GM23338 (cell line): ENCODE results near the gene NME4. TPM values are rescaled to one million over a fixed set of nuclear protein-coding genes. Genes with fewer than 3 reads are reported as not detected.

ENCODE experiments used
- ATAC-seq: fragments of 200-7000 bp; cut with Tn5 transposase; 3 replicates; pipeline ENCODE4 v1.9.1; 2020
- DNase-seq: peaks from one replicate; pipeline ENCODE4 v3.0.0-alpha.2; 2015; ENCODE audit warnings: low spot score
- H2AFZ ChIP-seq: fragments of 200-600 bp; sonication (generic); 2 replicates; pipeline ENCODE4 v1.8.0; 2016; ENCODE audit warnings: antibody characterized with exemption, mild to moderate bottlenecking, moderate library complexity
- H3F3A ChIP-seq: fragments of 200-600 bp; sonication (generic); replicated peaks from 2 replicates; pipeline ENCODE4 v1.8.0; 2017; ENCODE audit warnings: antibody characterized with exemption, mixed run types, low read depth
- H3K27ac ChIP-seq: fragments of 200-600 bp; sonication (generic); 2 replicates; pipeline ENCODE4 v1.6.1; 2016; ENCODE audit warnings: low read depth
- H3K27me3 ChIP-seq: fragments of 200-600 bp; sonication (generic); 2 replicates; pipeline ENCODE4 v1.8.0; 2016; ENCODE audit warnings: mild to moderate bottlenecking, mixed run types, moderate library complexity; ENCODE audit not compliant: insufficient read depth
- H3K36me3 ChIP-seq: fragments of 200-600 bp; sonication (generic); 2 replicates; pipeline ENCODE4 v1.8.0; 2016; ENCODE audit warnings: mild to moderate bottlenecking; ENCODE audit not compliant: insufficient read depth
- H3K4me1 ChIP-seq: fragments of 200-600 bp; sonication (generic); 2 replicates; pipeline ENCODE4 v1.8.0; 2016; ENCODE audit warnings: mild to moderate bottlenecking, moderate library complexity; ENCODE audit not compliant: insufficient read depth
- H3K4me2 ChIP-seq: fragments of 200-600 bp; sonication (generic); 2 replicates; pipeline ENCODE4 v1.7.1; 2017; ENCODE audit warnings: mixed run types
- H3K4me3 ChIP-seq: fragments of 200-600 bp; sonication (generic); 2 replicates; pipeline ENCODE4 v1.6.1; 2016; ENCODE audit warnings: mixed run types
- H3K79me2 ChIP-seq: fragments of 200-600 bp; sonication (generic); replicated peaks from 2 replicates; pipeline ENCODE4 v1.8.0; 2017; ENCODE audit warnings: mild to moderate bottlenecking; ENCODE audit not compliant: insufficient read depth
- H3K9me2 ChIP-seq: fragments of 200-600 bp; sonication (generic); 2 replicates; pipeline ENCODE4 v1.8.0; 2017; ENCODE audit not compliant: insufficient read depth
- H4K20me1 ChIP-seq: fragments of 200-600 bp; sonication (generic); replicated peaks from 2 replicates; pipeline ENCODE4 v1.8.0; 2017; ENCODE audit warnings: mild to moderate bottlenecking; ENCODE audit not compliant: insufficient read depth
- H3K27ac Mint-ChIP-seq: 2 replicates; pipeline ENCODE4 v1.8.0; 2020; ENCODE audit warnings: inconsistent platforms, mild to moderate bottlenecking, moderate library complexity, mixed read lengths
- H3K27me3 Mint-ChIP-seq: 3 replicates; pipeline ENCODE4 v1.8.0; 2022; ENCODE audit warnings: low read depth, mild to moderate bottlenecking, moderate library complexity, mixed read lengths, inconsistent platforms; ENCODE audit not compliant: insufficient read depth, poor library complexity
- H3K36me3 Mint-ChIP-seq: 3 replicates; pipeline ENCODE4 v1.8.0; 2021; ENCODE audit warnings: low read depth, mild to moderate bottlenecking, inconsistent platforms, moderate library complexity, mixed read lengths
- H3K4me1 Mint-ChIP-seq: 3 replicates; pipeline ENCODE4 v1.8.0; 2020; ENCODE audit warnings: mild to moderate bottlenecking, inconsistent platforms, mixed read lengths
- H3K4me3 Mint-ChIP-seq: 3 replicates; pipeline ENCODE4 v1.8.0; 2021; ENCODE audit warnings: moderate library complexity, mild to moderate bottlenecking, inconsistent platforms, mixed read lengths
- H3K9me3 Mint-ChIP-seq: 3 replicates; pipeline ENCODE4 v1.8.0; 2020; ENCODE audit warnings: moderate library complexity, mild to moderate bottlenecking, inconsistent platforms, mixed read lengths
- POLR2AphosphoS5 ChIP-seq: IDR thresholded peaks from 2 replicates; pipeline ENCODE4 v1.6.1; 2016; ENCODE audit warnings: antibody characterized with exemption, low read depth
- polyA plus RNA-seq: library from polyadenylated mRNA; unstranded; fragments of >200 nt; fragmentation: Nextera tagmentation; extraction: Ambion mirVana; gene quantifications from 2 replicates; pipeline ENCODE4 v1.2.1, GENCODE V29; 2016
- total RNA-seq: library from RNA; depleted of rRNA; stranded (reverse); fragments of >200 nt; shearing (Covaris generic); gene quantifications from 2 replicates; pipeline ENCODE4 v1.2.3, GENCODE V29; 2014
- TF ChIP-seq, protein P1 (sequence below): IDR thresholded peaks from one replicate; pipeline ENCODE4 v1.6.1; 2018; ENCODE audit warnings: antibody characterized with exemption; ENCODE audit not compliant: unreplicated experiment
- TF ChIP-seq, protein P2 (sequence below): fragments of 250-450 bp; sonication (Bioruptor Pico); IDR thresholded peaks from 2 replicates; pipeline ENCODE4 v1.5.0; 2020; ENCODE audit warnings: mild to moderate bottlenecking, moderate library complexity

NME4 gene
- total and polyA plus RNA-seq, 2 experiments from 2014 or later: 249 to 511 TPM

DNA sequence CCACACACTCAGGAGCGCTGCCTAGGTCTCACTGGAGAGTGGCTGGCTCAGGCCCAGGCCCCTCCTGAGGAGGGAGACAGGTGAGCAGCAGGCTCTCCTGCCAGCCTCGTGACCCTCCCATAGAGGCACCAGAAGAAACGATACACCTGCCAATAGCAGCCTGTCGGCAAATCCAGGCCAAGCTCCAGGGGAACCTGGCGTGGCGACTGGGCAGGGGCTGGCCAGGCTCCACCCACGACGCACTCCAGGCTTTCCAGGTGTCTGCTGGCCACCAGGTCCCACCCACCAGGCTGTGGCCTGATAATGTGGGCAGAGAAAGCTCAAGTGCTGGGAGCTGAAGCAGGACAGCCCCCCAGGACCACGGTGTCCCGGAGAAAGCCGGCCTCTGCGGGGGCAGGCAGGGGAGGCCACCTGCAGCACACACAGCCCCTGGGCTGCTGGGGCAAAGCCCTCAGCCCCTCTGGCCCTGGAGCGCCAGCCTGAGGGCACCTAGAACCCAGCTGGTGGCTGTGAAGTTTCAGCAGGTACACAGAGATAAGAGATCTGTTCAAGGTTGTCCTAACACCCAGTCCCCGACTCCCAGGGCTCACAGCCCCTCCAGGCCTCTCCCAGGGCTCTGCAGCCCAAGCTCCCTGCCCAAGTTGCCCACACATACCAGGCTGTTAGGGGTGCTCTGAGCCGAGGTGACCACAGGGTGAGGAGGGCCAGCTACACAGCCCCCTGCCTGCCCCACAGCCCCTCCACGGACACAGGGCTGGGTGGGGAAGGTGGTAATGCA, 17.6 kb upstream of the NME4 start:
- H3K4me1 Mint-ChIP-seq: peaks cover 26% of the 10 kb centered on the region
- H3F3A ChIP-seq: peaks cover 24% of the 10 kb centered on the region
- H2AFZ ChIP-seq: no peak overlapping the region
- H3K79me2 ChIP-seq: peaks cover 29% of the 10 kb centered on the region
- TF ChIP-seq, protein P1, sequence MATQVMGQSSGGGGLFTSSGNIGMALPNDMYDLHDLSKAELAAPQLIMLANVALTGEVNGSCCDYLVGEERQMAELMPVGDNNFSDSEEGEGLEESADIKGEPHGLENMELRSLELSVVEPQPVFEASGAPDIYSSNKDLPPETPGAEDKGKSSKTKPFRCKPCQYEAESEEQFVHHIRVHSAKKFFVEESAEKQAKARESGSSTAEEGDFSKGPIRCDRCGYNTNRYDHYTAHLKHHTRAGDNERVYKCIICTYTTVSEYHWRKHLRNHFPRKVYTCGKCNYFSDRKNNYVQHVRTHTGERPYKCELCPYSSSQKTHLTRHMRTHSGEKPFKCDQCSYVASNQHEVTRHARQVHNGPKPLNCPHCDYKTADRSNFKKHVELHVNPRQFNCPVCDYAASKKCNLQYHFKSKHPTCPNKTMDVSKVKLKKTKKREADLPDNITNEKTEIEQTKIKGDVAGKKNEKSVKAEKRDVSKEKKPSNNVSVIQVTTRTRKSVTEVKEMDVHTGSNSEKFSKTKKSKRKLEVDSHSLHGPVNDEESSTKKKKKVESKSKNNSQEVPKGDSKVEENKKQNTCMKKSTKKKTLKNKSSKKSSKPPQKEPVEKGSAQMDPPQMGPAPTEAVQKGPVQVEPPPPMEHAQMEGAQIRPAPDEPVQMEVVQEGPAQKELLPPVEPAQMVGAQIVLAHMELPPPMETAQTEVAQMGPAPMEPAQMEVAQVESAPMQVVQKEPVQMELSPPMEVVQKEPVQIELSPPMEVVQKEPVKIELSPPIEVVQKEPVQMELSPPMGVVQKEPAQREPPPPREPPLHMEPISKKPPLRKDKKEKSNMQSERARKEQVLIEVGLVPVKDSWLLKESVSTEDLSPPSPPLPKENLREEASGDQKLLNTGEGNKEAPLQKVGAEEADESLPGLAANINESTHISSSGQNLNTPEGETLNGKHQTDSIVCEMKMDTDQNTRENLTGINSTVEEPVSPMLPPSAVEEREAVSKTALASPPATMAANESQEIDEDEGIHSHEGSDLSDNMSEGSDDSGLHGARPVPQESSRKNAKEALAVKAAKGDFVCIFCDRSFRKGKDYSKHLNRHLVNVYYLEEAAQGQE: no peak
- TF ChIP-seq, protein P2, sequence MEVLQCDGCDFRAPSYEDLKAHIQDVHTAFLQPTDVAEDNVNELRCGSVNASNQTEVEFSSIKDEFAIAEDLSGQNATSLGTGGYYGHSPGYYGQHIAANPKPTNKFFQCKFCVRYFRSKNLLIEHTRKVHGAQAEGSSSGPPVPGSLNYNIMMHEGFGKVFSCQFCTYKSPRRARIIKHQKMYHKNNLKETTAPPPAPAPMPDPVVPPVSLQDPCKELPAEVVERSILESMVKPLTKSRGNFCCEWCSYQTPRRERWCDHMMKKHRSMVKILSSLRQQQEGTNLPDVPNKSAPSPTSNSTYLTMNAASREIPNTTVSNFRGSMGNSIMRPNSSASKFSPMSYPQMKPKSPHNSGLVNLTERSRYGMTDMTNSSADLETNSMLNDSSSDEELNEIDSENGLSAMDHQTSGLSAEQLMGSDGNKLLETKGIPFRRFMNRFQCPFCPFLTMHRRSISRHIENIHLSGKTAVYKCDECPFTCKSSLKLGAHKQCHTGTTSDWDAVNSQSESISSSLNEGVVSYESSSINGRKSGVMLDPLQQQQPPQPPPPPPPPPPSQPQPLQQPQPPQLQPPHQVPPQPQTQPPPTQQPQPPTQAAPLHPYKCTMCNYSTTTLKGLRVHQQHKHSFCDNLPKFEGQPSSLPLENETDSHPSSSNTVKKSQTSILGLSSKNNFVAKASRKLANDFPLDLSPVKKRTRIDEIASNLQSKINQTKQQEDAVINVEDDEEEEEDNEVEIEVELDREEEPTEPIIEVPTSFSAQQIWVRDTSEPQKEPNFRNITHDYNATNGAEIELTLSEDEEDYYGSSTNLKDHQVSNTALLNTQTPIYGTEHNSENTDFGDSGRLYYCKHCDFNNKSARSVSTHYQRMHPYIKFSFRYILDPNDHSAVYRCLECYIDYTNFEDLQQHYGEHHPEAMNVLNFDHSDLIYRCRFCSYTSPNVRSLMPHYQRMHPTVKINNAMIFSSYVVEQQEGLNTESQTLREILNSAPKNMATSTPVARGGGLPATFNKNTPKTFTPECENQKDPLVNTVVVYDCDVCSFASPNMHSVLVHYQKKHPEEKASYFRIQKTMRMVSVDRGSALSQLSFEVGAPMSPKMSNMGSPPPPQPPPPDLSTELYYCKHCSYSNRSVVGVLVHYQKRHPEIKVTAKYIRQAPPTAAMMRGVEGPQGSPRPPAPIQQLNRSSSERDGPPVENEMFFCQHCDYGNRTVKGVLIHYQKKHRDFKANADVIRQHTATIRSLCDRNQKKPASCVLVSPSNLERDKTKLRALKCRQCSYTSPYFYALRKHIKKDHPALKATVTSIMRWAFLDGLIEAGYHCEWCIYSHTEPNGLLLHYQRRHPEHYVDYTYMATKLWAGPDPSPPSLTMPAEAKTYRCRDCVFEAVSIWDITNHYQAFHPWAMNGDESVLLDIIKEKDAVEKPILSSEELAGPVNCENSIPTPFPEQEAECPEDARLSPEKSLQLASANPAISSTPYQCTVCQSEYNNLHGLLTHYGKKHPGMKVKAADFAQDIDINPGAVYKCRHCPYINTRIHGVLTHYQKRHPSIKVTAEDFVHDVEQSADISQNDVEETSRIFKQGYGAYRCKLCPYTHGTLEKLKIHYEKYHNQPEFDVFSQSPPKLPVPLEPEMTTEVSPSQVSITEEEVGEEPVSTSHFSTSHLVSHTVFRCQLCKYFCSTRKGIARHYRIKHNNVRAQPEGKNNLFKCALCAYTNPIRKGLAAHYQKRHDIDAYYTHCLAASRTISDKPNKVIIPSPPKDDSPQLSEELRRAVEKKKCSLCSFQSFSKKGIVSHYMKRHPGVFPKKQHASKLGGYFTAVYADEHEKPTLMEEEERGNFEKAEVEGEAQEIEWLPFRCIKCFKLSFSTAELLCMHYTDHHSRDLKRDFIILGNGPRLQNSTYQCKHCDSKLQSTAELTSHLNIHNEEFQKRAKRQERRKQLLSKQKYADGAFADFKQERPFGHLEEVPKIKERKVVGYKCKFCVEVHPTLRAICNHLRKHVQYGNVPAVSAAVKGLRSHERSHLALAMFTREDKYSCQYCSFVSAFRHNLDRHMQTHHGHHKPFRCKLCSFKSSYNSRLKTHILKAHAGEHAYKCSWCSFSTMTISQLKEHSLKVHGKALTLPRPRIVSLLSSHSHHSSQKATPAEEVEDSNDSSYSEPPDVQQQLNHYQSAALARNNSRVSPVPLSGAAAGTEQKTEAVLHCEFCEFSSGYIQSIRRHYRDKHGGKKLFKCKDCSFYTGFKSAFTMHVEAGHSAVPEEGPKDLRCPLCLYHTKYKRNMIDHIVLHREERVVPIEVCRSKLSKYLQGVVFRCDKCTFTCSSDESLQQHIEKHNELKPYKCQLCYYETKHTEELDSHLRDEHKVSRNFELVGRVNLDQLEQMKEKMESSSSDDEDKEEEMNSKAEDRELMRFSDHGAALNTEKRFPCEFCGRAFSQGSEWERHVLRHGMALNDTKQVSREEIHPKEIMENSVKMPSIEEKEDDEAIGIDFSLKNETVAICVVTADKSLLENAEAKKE (CRISPR knock-in tag): no peak
- TF ChIP-seq POLR2AphosphoS5: peak; percentile 48; the same call in 1 of the 2 replicates
- no peaks in the 10 kb centered on the region for H3K9me2 ChIP-seq
- peaks cover 19% of the 10 kb centered on the region for H3K4me1 ChIP-seq
- peak overlapping the region; percentile 95; the same call in 1 of the 2 replicates for H3K4me3 ChIP-seq
- peak overlapping the region; percentile 83 for H3K4me3 Mint-ChIP-seq
- no peaks in the 10 kb centered on the region for H3K27me3 ChIP-seq
- no peak overlapping the region for H3K27ac ChIP-seq
- peaks cover 12% of the 10 kb centered on the region; the same call in 2 of the 3 replicates for H3K36me3 Mint-ChIP-seq
- H3K27me3 Mint-ChIP-seq: peaks cover 24% of the 10 kb centered on the region
- peak; percentile 73 for ATAC-seq
- H3K9me3 Mint-ChIP-seq: no peaks in the 10 kb centered on the region; the same call in 2 of the 3 replicates
- DNase-seq: peak; percentile 88
- peak overlapping the region; percentile 90 for H3K4me2 ChIP-seq
- H3K36me3 ChIP-seq: peaks cover 3% of the 10 kb centered on the region; the same call in 1 of the 2 replicates
- H4K20me1 ChIP-seq: peaks cover 5% of the 10 kb centered on the region
- no peak overlapping the region for H3K27ac Mint-ChIP-seq
